Tibial nerve (tissue), 4 donors: ENCODE measurements around the gene STK26. TPM values are rescaled to one million over a fixed set of nuclear protein-coding genes. Genes with fewer than 3 reads are reported as not detected.

Source experiments
- DNase-seq, 2 donors: peaks; one replicate each; pipeline ENCODE4 v3.0.0-alpha.2; 2019; ENCODE audit warnings: low spot score in 2 of 2
- H3K27ac ChIP-seq, 4 donors: fragments of 200-600 bp; sonication (generic) in 3 of 4; one replicate each; pipeline ENCODE4 v1.5.1; 2017 to 2019; ENCODE audit warnings: mild to moderate bottlenecking in 1 of 4
- H3K27me3 ChIP-seq, 2 donors: fragments of 200-600 bp; sonication (generic) in 1 of 2; one replicate each; pipeline versions ENCODE4 v1.5.1 to v1.6.0; 2017 to 2019
- H3K36me3 ChIP-seq, 3 donors: fragments of 200-600 bp; sonication (generic); one replicate each; pipeline ENCODE4 v1.5.1; 2018 to 2019
- H3K4me1 ChIP-seq, 4 donors: fragments of 200-600 bp; sonication (generic) in 3 of 4; one replicate each; pipeline ENCODE4 v1.5.1; 2017 to 2019
- H3K4me3 ChIP-seq, 4 donors: fragments of 200-600 bp; sonication (generic) in 3 of 4; one replicate each; pipeline ENCODE4 v1.5.1; 2017 to 2019; ENCODE audit warnings: mild to moderate bottlenecking in 1 of 4, moderate library complexity in 1 of 4
- H3K9me3 ChIP-seq, 4 donors: fragments of 200-600 bp; sonication (generic) in 3 of 4; one replicate each; pipeline ENCODE4 v1.5.1; 2017 to 2019
- CTCF ChIP-seq, 5 experiments: fragments of 200-600 bp in 3 of 5; fragments of 450-650 bp in 2 of 5; sonication (generic) in 3 of 5; IDR thresholded peaks; one replicate each; pipeline ENCODE4 v1.5.1; 2016 to 2019; ENCODE audit warnings: antibody characterized with exemption in 5 of 5, mild to moderate bottlenecking in 3 of 5, moderate library complexity in 2 of 5
- EP300 ChIP-seq, 2 donors: sonication (generic); formaldehyde crosslinking; IDR thresholded peaks; one replicate each; pipeline ENCODE4 v1.6.1; 2017; ENCODE audit warnings: antibody characterized with exemption in 2 of 2, mild to moderate bottlenecking in 1 of 2
- POLR2A ChIP-seq, 2 donors: fragments of 450-650 bp; IDR thresholded peaks; one replicate each; pipeline ENCODE4 v1.6.1; 2017; ENCODE audit warnings: antibody characterized with exemption in 2 of 2, mild to moderate bottlenecking in 2 of 2, moderate library complexity in 2 of 2
- WGBS, 2 donors: methylation state at CpG; one replicate each; pipeline ENCODE4 v1.1.5; 2018; 5-methylcytosine and 5-hydroxymethylcytosine counted together
- total RNA-seq, 4 donors: library from RNA; depleted of rRNA; stranded (reverse); fragments of >200 nt; gene quantifications; one replicate each; pipeline ENCODE4 v1.1.0, GENCODE V29; 2016

The STK26 gene
- total RNA-seq, 4 donors from 2014 or later, result 1.7 to 3.9 (median 2.0) TPM

- no peaks in the 10 kb centered on the region for H3K4me1 ChIP-seq
- no peaks in the 10 kb centered on the region for H3K36me3 ChIP-seq
- H3K9me3 ChIP-seq, result no peaks in the 10 kb centered on the region
- no peak for TF ChIP-seq POLR2A (IDR thresholded peaks at IDR 0.05)
- TF ChIP-seq CTCF (IDR thresholded peaks at IDR 0.05), result no peak
- TF ChIP-seq EP300 (IDR thresholded peaks at IDR 0.05), result no peak
- WGBS, 2 donors, result 55 to 57% methylated on average over 4 of the region's 4 CpGs
- no peak overlapping the region for H3K4me3 ChIP-seq
- no peak for DNase-seq
- no peak overlapping the region for H3K27ac ChIP-seq
- H3K27me3 ChIP-seq, result peaks cover 0 to 3% of the 10 kb centered on the region in 2 donors
These were observed 7.2 kb upstream of the STK26 start for GRCh38 chrX:132015875-132016274.

DNA sequence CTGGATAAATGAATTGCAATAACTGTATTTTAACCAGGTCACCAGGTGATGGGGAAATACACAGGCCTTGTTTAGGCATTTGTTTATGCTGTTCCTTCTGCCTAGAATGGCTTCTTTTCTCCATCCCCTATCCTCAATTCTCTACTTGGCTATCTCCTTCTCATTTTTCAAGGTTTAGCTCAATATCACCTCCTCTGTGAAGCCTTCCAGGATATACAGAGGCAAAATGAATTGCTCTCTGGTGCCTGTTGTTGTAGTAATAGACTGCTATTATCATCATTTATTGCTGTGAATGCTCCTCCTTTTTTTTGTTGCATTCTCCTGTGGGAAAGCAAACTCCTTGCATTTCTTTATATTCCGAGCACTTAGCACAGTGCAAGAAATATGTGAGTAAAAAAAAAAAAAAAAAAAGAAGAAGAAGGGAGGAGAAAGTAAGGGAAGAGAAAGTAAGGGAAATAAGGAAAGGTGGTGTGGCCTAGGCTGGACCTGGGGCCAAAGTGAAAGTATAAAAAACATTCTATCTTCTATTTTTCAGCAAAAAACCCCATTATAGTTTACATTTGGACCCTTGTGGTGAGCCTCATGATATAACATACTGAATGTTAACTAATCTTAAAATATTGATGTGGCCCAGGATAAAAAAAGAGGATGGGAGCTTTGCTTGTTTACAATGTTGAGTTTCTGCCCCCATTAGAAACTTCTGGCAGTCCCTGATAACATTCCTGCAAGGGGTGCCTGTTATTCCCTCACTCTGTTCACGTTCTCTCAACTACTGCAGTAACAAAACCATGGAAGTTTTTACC, 6.3 kb upstream of the STK26 start:
- H3K36me3 ChIP-seq, result no peaks in the 10 kb centered on the region
- H3K27me3 ChIP-seq, result peaks cover 0 to 3% of the 10 kb centered on the region in 2 donors
- H3K9me3 ChIP-seq, result no peaks in the 10 kb centered on the region
- 63 to 76% methylated on average over 2 of the region's 2 CpGs for WGBS, 2 donors
- H3K4me1 ChIP-seq, result no peaks in the 10 kb centered on the region
- DNase-seq, result no peak
- H3K27ac ChIP-seq, result no peak overlapping the region
- no peak for TF ChIP-seq CTCF (IDR thresholded peaks at IDR 0.05)
- no peak for TF ChIP-seq EP300 (IDR thresholded peaks at IDR 0.05)
- TF ChIP-seq POLR2A (IDR thresholded peaks at IDR 0.05), result no peak
- no peak overlapping the region for H3K4me3 ChIP-seq

- TF ChIP-seq EP300 (IDR thresholded peaks at IDR 0.05) (no peak), POLR2A (IDR thresholded peaks at IDR 0.05) (no peak), CTCF (IDR thresholded peaks at IDR 0.05) (no peak)
- DNase-seq, result no peak
- no peaks in the 10 kb centered on the region for H3K36me3 ChIP-seq
- 83 to 86% methylated on average over 1 of the region's 1 CpG for WGBS, 2 donors
- no peak overlapping the region for H3K4me3 ChIP-seq
- H3K27me3 ChIP-seq, result peaks cover 0 to 11% of the 10 kb centered on the region in 2 donors
- no peaks in the 10 kb centered on the region for H3K9me3 ChIP-seq
- peaks cover 0 to 4% (median 0%) of the 10 kb centered on the region in 4 donors for H3K4me1 ChIP-seq
- no peak overlapping the region for H3K27ac ChIP-seq
These were observed 5.5 kb upstream of the STK26 start for GRCh38 chrX:132017431-132018185.

DNA sequence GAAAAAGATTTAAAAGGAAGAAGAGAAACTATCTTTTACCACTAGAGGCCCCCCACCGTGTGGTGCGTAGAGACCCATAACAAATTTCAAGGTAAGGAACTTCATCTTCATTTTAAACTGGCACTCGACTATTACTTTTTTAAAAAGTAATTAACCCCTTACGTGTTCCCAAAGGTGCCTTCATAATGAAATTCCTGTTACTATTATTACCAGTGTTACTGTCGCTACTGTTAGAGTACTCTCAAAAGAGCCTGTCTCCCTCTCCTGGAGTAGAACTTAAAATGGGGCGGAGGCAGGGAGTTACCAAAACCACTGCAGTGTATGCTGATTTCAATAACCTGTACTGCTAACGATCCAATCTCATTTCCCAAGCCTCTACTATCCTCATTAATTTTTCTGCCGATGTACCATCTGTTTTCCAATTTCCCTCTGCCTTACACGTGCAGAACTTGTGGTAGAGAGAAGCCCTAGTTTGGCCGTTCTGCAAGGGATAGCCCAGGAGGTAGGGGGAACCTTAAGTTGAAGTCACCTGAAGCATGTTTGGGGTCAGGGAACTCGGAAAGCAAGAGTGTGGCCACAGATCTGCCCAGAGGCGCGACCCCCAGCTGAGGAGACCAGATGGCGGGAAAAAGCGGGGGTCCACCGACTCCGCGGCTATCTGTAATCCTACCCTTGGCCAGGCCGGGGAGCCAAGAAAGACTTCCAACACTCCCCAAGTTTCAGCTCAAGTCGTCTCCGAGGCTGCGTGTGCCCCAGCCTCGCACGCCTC, 720 bp upstream of the STK26 start:
- TF ChIP-seq POLR2A (IDR thresholded peaks at IDR 0.05), result no peak
- no peak for TF ChIP-seq EP300 (IDR thresholded peaks at IDR 0.05)
- TF ChIP-seq CTCF (IDR thresholded peaks at IDR 0.05), result no peak
- Histone ChIP-seq H3K4me1 (peaks cover 0 to 15% (median 0%) of the 10 kb centered on the region in 4 donors), H3K27ac (peak overlapping the region in 2 of 4 donors; percentile 37 to 77), H3K27me3 (peaks cover 0 to 48% of the 10 kb centered on the region in 2 donors), H3K36me3 (no peaks in the 10 kb centered on the region), H3K9me3 (no peaks in the 10 kb centered on the region), H3K4me3 (peak overlapping the region; percentile 24 to 70 (median 58))
- WGBS, 2 donors, result 10 to 31% methylated on average over 14 to 24 of the region's 24 CpGs
- DNase-seq, result no peak
